ENCODE data around the gene BMPER.

The BMPER gene

DNA sequence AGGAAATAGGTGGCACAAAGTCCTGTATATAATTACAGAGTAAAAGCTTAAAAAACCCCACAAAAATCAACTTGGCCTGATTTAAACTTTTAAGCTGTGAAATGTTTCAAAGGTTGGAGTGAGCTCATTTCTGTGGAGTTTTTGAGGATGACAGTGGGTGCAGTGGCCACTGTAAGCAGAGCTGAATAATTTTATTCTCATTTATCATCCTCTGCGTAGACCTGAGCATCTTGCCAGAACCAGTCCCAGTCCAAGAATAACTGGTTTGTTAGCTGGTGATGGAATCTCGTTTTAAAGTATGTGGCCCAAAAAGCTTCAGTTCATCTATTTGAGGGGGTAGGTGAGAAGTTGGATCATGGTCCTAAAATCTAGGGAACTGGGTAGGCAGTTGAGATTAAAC is 4.4 kb downstream of the BMPER start:
- TF ChIP-seq, protein P1, sequence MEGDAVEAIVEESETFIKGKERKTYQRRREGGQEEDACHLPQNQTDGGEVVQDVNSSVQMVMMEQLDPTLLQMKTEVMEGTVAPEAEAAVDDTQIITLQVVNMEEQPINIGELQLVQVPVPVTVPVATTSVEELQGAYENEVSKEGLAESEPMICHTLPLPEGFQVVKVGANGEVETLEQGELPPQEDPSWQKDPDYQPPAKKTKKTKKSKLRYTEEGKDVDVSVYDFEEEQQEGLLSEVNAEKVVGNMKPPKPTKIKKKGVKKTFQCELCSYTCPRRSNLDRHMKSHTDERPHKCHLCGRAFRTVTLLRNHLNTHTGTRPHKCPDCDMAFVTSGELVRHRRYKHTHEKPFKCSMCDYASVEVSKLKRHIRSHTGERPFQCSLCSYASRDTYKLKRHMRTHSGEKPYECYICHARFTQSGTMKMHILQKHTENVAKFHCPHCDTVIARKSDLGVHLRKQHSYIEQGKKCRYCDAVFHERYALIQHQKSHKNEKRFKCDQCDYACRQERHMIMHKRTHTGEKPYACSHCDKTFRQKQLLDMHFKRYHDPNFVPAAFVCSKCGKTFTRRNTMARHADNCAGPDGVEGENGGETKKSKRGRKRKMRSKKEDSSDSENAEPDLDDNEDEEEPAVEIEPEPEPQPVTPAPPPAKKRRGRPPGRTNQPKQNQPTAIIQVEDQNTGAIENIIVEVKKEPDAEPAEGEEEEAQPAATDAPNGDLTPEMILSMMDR (conservative IDR thresholded peaks at IDR 0.05; ENCODE audit: low read depth, low read length), result no peak
- no peak overlapping the region for H3K4me3 ChIP-seq (ENCODE audit: low read length)
- DNase-seq (ENCODE audit: low read depth), result no peak

DNA sequence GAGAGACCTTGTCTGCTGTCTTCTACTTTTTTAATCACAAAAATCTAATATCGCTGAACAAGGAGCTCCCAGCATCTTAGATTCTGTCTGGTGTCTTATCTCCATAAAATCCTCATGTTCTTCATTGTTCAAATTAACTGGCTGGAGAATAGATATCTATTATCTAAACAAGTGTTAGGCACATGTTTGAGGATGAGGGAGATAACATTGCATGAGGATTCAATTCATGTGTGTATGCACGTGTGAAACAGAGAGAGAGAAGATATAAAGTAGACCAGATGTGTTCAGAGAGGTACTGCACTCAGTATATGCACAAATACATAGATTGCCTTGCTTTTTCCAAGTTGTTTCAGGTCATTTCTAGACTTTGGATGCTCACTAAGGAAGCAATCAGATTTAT is 5.4 kb downstream of the BMPER start:
- TF ChIP-seq, protein P1 (conservative IDR thresholded peaks at IDR 0.05; ENCODE audit: low read depth, low read length), result no peak
- DNase-seq (ENCODE audit: low read depth), result no peak
- H3K4me3 ChIP-seq (ENCODE audit: low read length), result no peak overlapping the region

DNA sequence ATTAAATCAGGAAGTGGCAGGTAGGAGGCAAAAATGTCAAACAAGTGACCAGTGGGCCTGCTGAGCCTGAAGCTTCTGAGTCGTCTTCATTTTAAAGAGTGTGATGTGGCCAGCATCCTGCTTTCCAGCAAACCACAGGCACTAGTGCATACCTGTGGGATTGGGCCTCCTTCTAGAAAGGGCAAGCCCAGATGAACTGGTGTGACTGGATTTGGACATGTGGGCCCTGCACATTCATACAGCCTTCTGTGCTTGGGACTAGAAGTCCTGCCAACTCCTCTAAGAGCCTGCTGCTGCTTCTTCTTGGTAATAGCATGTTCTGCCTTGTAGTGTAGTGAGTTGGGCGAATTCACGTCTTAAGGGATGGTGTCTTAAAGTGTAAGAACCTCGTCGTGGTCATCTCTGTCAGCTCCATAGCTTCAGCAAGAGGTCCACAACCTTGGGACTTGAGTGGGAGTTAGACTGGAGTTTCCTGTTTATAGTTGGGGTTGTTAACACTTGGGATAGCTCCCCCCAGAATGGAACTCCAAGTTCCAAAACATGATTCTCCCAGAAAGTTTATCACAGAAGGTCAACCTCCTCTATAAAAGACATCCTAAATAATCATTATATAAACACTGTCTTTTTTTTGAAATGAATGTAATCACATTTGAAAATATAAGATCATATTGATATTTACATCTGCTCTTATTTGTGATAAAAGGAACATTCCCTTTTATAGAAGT is 11.2 kb downstream of the BMPER start:
- TF ChIP-seq, protein P1 (conservative IDR thresholded peaks at IDR 0.05; ENCODE audit: low read depth, low read length), result no peak
- H3K4me3 ChIP-seq (ENCODE audit: low read length), result no peak overlapping the region
- no peak for DNase-seq (ENCODE audit: low read depth)

DNA sequence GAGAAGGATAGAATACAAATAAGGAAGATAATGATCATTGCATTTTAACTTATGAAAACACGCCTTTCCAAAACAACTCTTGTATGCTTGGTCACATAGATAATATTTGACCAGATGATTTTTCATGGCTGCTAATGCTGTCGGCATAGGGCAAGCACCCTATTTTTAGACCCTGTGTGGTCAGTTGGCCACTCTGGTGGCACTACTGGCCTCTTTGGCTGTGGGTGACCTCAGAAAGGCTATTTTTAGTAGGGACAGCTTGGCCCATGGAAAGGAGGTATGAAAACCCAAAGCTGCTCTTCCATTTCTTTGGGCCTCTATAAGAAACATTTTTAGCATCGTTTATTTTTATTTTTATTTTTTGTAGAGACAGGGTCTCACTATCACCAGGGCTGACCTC is 12.3 kb downstream of the BMPER start:
- TF ChIP-seq, protein P1 (conservative IDR thresholded peaks at IDR 0.05; ENCODE audit: low read depth, low read length), result no peak
- H3K4me3 ChIP-seq (ENCODE audit: low read length), result no peak overlapping the region
- no peak for DNase-seq (ENCODE audit: low read depth)

DNA sequence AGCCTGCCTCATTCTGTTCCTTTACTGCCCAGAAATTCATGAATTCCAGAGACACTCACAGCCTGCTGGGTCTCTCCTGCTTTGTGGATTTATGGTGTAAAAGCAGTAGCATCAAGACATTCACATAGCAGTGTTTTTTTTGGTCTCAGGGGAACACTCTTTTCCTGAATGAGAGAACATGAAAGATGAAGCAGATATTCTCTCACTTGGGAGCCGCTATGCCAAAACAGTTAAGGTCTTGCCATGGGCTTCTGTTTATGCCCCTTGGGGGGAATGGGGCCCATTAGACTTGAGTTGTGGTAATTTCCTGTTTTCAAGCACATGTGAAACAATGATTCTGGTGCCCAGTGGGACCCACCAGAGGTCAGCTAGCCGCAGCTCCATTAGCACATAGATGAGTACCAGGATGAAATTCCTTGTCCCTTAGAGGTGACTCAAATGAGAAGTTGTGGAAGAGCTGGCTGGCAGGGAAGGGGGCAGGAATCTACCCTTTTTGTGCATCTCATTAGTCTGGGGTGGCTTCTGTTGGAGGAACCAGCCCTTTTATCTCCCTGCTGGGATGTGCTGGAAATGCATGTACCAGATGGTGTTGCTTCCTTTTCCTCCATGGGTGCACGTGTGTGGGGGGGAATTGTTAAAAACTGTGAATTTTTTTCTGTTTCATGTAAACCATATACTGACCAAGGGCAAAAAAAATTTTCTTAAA is 13.3 kb downstream of the BMPER start:
- TF ChIP-seq, protein P1 (conservative IDR thresholded peaks at IDR 0.05; ENCODE audit: low read depth, low read length), result no peak

DNA sequence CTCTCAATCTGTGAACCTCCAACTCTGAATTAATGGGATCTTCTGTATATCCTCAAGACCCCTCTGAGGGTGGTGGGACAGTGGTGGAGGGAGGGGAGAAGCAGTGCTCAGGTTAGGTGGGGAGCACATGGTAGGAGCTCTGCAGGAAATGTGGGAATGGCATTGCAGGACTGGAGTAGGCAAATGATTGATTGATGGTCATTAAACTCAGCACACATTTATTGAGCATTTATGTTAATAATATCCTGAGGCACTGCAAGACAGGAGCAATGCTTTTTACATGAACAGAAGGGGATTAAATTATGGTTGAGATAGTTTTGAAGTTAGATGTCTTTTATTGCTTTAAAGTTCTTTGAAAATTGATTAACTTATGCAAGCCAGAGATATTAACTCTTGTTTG is 14.1 kb downstream of the BMPER start:
- no peak overlapping the region for H3K4me3 ChIP-seq (ENCODE audit: low read length)
- TF ChIP-seq, protein P1 (conservative IDR thresholded peaks at IDR 0.05; ENCODE audit: low read depth, low read length), result no peak
- no peak for DNase-seq (ENCODE audit: low read depth)

More for the DNA sequence above, 13.3 kb downstream of the BMPER start:
- no peak overlapping the region for H3K4me3 ChIP-seq (ENCODE audit: low read length)
- DNase-seq (ENCODE audit: low read depth), result no peak

Data from retinal pigment epithelial cell (primary cell).